Pancreas (tissue), 10 donors: Measurements from ENCODE around the gene IQCK. TPM values are rescaled to one million over a fixed set of nuclear protein-coding genes. Genes with fewer than 3 reads are reported as not detected.

Source experiments
- ATAC-seq, 4 donors: fragments of 200-7000 bp; cut with Tn5 transposase; one replicate each; pipeline versions ENCODE4 v1.8.0 to v1.9.1; 2020; ENCODE audit warnings: mild to moderate bottlenecking in 4 of 4, moderate library complexity in 4 of 4
- DNase-seq, 6 donors: peaks; one replicate each; pipeline ENCODE4 v3.0.0-alpha.2; 2020
- FAIRE-seq: peaks from 2 replicates; lab custom pipeline; 2012; peaks lifted over from hg19 to GRCh38; lab: Jason Lieb, UNC
- H3K27ac ChIP-seq, 4 donors: fragments of 200-600 bp; sonication (generic); 1 replicate in 3 of 4; 2 replicates in 1 of 4; pipeline versions ENCODE4 v1.5.0 to v1.8.0; 2020
- H3K27me3 ChIP-seq, 4 donors: fragments of 200-600 bp; one replicate each; pipeline ENCODE4 v1.8.0; 2021
- H3K36me3 ChIP-seq, 3 donors: fragments of 200-600 bp; sonication (generic) in 1 of 3; one replicate each; pipeline versions ENCODE4 v1.5.0 to v1.8.0; 2020 to 2021
- H3K4me1 ChIP-seq, 3 donors: fragments of 200-600 bp; one replicate each; pipeline ENCODE4 v1.8.0; 2021
- H3K4me3 ChIP-seq, 4 donors: fragments of 200-600 bp; sonication (generic) in 2 of 4; one replicate each; pipeline versions ENCODE4 v1.5.0 to v1.8.0; 2020 to 2021
- H3K9me3 ChIP-seq, 4 donors: fragments of 200-600 bp; one replicate each; pipeline ENCODE4 v1.8.0; 2021
- WGBS, 2 donors: extraction: QIAGEN DNeasy Blood & Tissue Kit; methylation state at CpG; one replicate each; pipeline ENCODE4 v1.1.7; 2013; 5-methylcytosine and 5-hydroxymethylcytosine counted together
- intact Hi-C, 3 donors: fragments of 100-400 bp; cut with DNase I; formaldehyde crosslinking; loops; one replicate each; pipeline versions ENCODE4 v1.11.1 to v1.14.2; 2022
- polyA plus RNA-seq, 2 donors: library from polyadenylated mRNA; stranded (reverse); fragments of 200-250 nt; gene quantifications; one replicate each; pipeline ENCODE4 v1.2.3, GENCODE V29; 2013
- total RNA-seq, 6 donors: library from RNA; stranded (reverse); fragmentation: NEBNext Ultra II Directional in 4 of 6; extraction: Animal tissue kit (Norgen Biotek cat#: 25700) in 4 of 6; gene quantifications; one replicate each; pipeline versions ENCODE4 v1.2.1 to v1.2.4, GENCODE V29; 2021 to 2023
- TF ChIP-seq, protein P1 (sequence below), 4 donors: fragments of 200-600 bp; sonication (generic) in 3 of 4; IDR thresholded peaks; one replicate each; pipeline versions ENCODE4 v1.5.0 to v1.8.0; 2021; ENCODE audit warnings: antibody characterized with exemption in 4 of 4
- donor health status: healthy with polysubstance abuse.
- donor health status: DM: no; HTN: no; CAD: no; lungs with moderate emphysema.
- donor health status: DM: no; HTN: no; CAD: no.
- donor health status: control.
- donor health status: control.
- donor health status: Bipolar disorder and iron deficiency.
- donor health status: DM: yes; HTN: yes; CAD: no.
- donor health status: DM: no; HTN: no; CAD: no.
- donor health status: DM: no; HTN: no; CAD: no.
- donor health status: DM: yes; HTN: yes; CAD: no.

Gene IQCK
- total and polyA plus RNA-seq, 8 donors = 6.7 to 15.5 (median 10.9) TPM

DNA sequence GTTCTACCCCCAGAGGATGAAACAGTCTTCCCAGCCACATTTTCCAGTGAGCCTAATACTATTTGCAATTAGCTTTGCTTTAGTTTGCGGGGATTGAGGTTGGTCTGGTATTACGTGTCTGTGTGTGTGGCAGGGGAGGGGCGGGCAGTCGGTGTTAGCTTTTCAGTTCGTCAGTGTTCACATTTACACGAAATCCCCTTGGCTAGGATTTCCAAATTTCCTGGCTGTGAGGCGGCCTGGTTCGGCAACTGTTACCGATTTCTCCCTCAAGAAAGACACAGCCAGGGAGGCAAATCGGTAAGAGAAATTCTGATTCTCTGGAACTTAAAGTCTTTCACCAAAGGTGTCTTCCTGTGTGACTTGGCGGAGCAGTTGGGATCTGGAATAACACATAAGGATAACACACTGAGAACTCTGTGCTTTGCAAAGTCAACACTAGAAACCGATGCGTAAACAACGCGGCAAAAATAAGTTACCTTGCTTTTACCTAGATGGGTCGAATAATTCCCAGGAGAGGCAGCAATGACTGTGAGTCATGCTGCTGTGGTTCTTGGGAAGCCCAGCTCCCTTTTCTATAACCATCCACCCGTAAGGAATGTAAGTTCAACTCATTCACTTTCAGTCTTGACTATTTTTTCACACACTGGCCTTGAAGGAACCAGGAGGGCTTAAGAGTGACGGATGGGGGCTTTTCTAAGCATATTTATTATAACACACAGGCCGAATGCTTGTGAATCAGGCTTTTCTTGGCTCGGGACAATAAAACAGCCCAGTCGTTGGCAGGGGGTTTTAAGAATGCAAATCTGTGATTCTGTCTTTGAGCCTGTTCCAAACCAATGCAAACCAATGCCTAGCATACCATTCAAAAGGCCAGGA is 142.3 kb downstream of the IQCK start:
- Histone ChIP-seq H3K4me1 (no peaks in the 10 kb centered on the region), H3K9me3 (no peaks in the 10 kb centered on the region), H3K27ac (no peak overlapping the region), H3K4me3 (no peak overlapping the region), H3K36me3 (peaks cover 0 to 20% (median 6%) of the 10 kb centered on the region in 3 donors), H3K27me3 (no peaks in the 10 kb centered on the region)
- FAIRE-seq = no peak
- ATAC-seq = no peak
- TF ChIP-seq, protein P1, sequence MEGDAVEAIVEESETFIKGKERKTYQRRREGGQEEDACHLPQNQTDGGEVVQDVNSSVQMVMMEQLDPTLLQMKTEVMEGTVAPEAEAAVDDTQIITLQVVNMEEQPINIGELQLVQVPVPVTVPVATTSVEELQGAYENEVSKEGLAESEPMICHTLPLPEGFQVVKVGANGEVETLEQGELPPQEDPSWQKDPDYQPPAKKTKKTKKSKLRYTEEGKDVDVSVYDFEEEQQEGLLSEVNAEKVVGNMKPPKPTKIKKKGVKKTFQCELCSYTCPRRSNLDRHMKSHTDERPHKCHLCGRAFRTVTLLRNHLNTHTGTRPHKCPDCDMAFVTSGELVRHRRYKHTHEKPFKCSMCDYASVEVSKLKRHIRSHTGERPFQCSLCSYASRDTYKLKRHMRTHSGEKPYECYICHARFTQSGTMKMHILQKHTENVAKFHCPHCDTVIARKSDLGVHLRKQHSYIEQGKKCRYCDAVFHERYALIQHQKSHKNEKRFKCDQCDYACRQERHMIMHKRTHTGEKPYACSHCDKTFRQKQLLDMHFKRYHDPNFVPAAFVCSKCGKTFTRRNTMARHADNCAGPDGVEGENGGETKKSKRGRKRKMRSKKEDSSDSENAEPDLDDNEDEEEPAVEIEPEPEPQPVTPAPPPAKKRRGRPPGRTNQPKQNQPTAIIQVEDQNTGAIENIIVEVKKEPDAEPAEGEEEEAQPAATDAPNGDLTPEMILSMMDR (IDR thresholded peaks at IDR 0.05) = no peak
- peak in 1 of 6 donors; percentile 13 for DNase-seq
- WGBS, 2 donors = 87 to 88% methylated on average over 21 of the region's 21 CpGs
- intact Hi-C loops = no loop called here

DNA sequence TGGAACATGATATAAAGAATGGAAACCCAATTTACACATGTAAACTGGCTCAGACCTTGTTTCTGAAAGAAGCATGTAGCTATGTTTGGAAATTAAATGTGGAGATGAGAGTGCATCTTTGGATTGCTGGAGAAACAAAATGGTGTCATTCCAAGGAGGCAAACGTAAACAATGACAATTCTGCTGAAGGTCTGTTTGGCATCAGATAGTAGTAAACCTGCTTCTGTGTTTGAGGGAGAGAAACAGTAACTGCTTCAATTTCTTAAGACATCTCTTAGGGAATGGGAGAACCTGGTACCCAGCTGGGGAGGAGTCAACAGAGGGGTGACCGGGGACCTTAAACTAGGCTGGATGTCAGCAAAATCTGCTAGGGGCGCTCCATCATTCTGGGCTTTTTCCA is 143.1 kb downstream of the IQCK start:
- DNase-seq (peak in 1 of 6 donors; percentile 3), FAIRE-seq (no peak), ATAC-seq (no peak)
- Histone ChIP-seq H3K4me1 (no peaks in the 10 kb centered on the region), H3K36me3 (peaks cover 0 to 20% (median 6%) of the 10 kb centered on the region in 3 donors), H3K27ac (no peak overlapping the region), H3K9me3 (no peaks in the 10 kb centered on the region), H3K27me3 (no peaks in the 10 kb centered on the region), H3K4me3 (no peak overlapping the region)
- TF ChIP-seq, protein P1 (IDR thresholded peaks at IDR 0.05) = no peak
- intact Hi-C loops = no loop called here
- 84 to 91% methylated on average over 3 of the region's 3 CpGs for whole genome bisulfite sequencing, 2 donors

DNA sequence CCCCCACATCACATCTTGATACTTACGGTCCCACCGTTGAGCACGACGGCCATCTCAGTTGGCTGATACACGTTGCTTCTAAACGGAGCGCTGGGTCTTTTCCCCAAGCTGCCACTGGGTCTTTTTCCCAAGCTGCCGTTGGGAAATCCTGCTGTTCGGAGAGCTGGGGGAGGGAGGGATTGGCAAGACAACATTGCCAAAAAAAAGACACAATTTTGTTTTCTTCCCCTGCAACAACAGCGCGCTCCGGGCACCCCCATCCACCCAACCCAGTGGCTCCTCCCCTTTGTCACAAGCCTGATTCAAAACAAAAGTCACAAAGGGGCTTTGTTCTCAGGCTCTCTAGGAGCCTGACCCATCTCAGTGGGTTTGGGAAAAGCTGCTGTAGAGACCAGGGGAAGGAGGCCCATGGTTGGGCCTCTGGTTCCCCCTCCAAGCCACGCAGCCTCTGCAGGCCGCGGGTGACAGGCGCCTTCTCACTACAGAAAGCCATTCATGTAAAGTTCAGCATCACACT is 143.8 kb downstream of the IQCK start:
- H3K4me1 ChIP-seq = no peaks in the 10 kb centered on the region
- H3K27me3 ChIP-seq = no peaks in the 10 kb centered on the region
- DNase-seq (peak in 1 of 6 donors; percentile 33), FAIRE-seq (no peak), ATAC-seq (peak in 2 of 4 donors; percentile 55 to 69)
- WGBS, 2 donors = 70% methylated on average over 16 of the region's 16 CpGs
- TF ChIP-seq, protein P1 (IDR thresholded peaks at IDR 0.05) = no peak
- no peaks in the 10 kb centered on the region for H3K9me3 ChIP-seq
- H3K36me3 ChIP-seq = peaks cover 0 to 24% (median 6%) of the 10 kb centered on the region in 3 donors
- H3K27ac ChIP-seq = peak overlapping the region in 1 of 4 donors; percentile 17
- no peak overlapping the region for H3K4me3 ChIP-seq
- intact Hi-C loops = no loop called here

DNA sequence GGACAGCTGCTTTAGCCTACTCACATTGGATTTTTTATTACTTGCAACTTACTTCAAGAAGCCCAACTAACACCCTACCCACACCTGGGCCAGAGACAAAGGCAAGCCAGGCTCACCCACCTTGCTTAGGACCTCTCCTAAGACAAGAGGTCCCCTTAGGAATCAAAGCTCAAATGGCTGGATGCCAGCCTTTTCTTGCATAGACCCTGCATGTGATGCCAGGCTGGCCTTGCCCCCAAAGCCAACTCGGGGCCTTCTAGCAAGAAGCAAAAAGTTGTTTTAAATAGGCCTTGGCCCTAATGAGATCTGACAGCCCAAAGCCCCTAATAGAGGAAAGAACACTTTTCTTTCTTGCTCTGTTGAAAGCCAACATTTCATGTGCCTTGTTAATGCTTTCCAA is 145.9 kb downstream of the IQCK start:
- Histone ChIP-seq H3K36me3 (peaks cover 0 to 22% (median 6%) of the 10 kb centered on the region in 3 donors), H3K27ac (no peak overlapping the region), H3K27me3 (no peaks in the 10 kb centered on the region)

More for the DNA sequence above, 145.9 kb downstream of the IQCK start:
- 89 to 93% methylated on average over 1 of the region's 1 CpG for WGBS, 2 donors
- intact Hi-C loops = no loop called here
- Histone ChIP-seq H3K4me1 (no peaks in the 10 kb centered on the region), H3K4me3 (no peak overlapping the region), H3K9me3 (no peaks in the 10 kb centered on the region)
- DNase-seq (peak in 1 of 6 donors; percentile 26), ATAC-seq (no peak), FAIRE-seq (no peak)
- TF ChIP-seq, protein P1 (IDR thresholded peaks at IDR 0.05) = no peak
